Osteoblast (primary cell): ENCODE data around the gene SPOP. TPM values are rescaled to one million over a fixed set of nuclear protein-coding genes. Genes with fewer than 3 reads are reported as not detected.

ENCODE experiments used
- DNase-seq: peaks from one replicate; pipeline ENCODE4 v3.0.0; 2011; ENCODE audit warnings: low spot score, mixed read lengths; ENCODE audit not compliant: insufficient read length; ENCODE audit errors: missing footprints
- H2AFZ ChIP-seq: 2 replicates; pipeline ENCODE4 v1.6.0; 2011; ENCODE audit warnings: mild to moderate bottlenecking, low read length
- H3K27ac ChIP-seq: 2 replicates; pipeline ENCODE4 v1.5.1; 2011; ENCODE audit warnings: mild to moderate bottlenecking, low read depth, low read length, moderate library complexity
- H3K27me3 ChIP-seq: 2 replicates; pipeline ENCODE4 v1.6.0; 2012; ENCODE audit warnings: mild to moderate bottlenecking, control low read depth, inconsistent platforms, low read length, moderate library complexity; ENCODE audit not compliant: insufficient read depth
- H3K36me3 ChIP-seq: 2 replicates; pipeline ENCODE4 v1.5.1; 2011; ENCODE audit warnings: mild to moderate bottlenecking, low read length, control low read depth, moderate library complexity; ENCODE audit not compliant: insufficient read depth
- H3K4me1 ChIP-seq: 2 replicates; pipeline ENCODE4 v1.5.1; 2011; ENCODE audit warnings: mild to moderate bottlenecking, low read length, control low read depth, moderate library complexity; ENCODE audit not compliant: insufficient read depth
- H3K4me2 ChIP-seq: 2 replicates; pipeline ENCODE4 v1.6.0; 2011; ENCODE audit warnings: mild to moderate bottlenecking, low read length; ENCODE audit not compliant: insufficient read depth
- H3K4me3 ChIP-seq: fragments of 200-600 bp; sonication (generic); 3 replicates; pipeline ENCODE4 v1.5.1; 2012; ENCODE audit warnings: mild to moderate bottlenecking, low read length, inconsistent platforms; ENCODE audit not compliant: insufficient read depth
- H3K79me2 ChIP-seq: 2 replicates; pipeline ENCODE4 v1.6.0; 2012; ENCODE audit warnings: mild to moderate bottlenecking, low read length, control low read depth, inconsistent platforms; ENCODE audit not compliant: insufficient read depth
- H3K9me3 ChIP-seq: 2 replicates; pipeline ENCODE4 v1.5.1; 2011; ENCODE audit warnings: low read depth, low read length, control low read depth
- H4K20me1 ChIP-seq: 2 replicates; pipeline ENCODE4 v1.6.0; 2012; ENCODE audit warnings: mild to moderate bottlenecking, low read length, control low read depth; ENCODE audit not compliant: insufficient read depth
- total RNA-seq: library from RNA; depleted of rRNA; stranded (reverse); fragments of >200 nt; gene quantifications from 2 replicates; pipeline ENCODE4 v1.2.3, GENCODE V29; 2012
- TF ChIP-seq, protein P1 (sequence below): IDR thresholded peaks from 2 replicates; pipeline ENCODE4 v1.5.1; 2011; ENCODE audit warnings: mild to moderate bottlenecking, low read depth, low read length, moderate library complexity; ENCODE audit errors: extremely low read depth

Gene SPOP
- total RNA-seq, 1 donor = 55.7 TPM

DNA sequence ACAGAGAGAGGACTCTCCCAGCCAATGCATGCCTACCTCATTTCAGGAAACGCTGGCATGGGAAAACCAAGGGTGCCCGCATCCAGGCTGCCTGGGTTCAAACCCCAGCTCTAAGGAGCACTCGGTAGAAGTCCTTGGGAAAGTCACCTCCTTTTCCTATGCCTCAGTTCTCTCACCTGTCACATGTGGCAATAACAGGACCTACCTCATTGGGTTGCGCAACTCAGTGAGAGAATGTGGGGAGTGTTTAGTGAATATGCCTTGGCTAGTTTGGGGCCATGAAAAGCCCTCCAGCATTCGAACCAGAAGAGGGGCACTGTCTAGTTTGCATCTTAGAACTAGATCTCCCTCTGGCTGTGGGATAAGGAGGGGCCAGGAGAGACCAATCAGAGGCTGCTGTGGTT, 111.2 kb downstream of the SPOP start:
- Histone ChIP-seq H3K4me3 (no peak overlapping the region), H4K20me1 (no peaks in the 10 kb centered on the region), H3K79me2 (no peaks in the 10 kb centered on the region), H3K9me3 (no peaks in the 10 kb centered on the region), H3K27me3 (peaks cover 15% of the 10 kb centered on the region), H3K4me2 (no peak overlapping the region), H3K36me3 (no peaks in the 10 kb centered on the region), H3K4me1 (peaks cover 7% of the 10 kb centered on the region), H2AFZ (no peak overlapping the region), H3K27ac (no peak overlapping the region)
- TF ChIP-seq, protein P1, sequence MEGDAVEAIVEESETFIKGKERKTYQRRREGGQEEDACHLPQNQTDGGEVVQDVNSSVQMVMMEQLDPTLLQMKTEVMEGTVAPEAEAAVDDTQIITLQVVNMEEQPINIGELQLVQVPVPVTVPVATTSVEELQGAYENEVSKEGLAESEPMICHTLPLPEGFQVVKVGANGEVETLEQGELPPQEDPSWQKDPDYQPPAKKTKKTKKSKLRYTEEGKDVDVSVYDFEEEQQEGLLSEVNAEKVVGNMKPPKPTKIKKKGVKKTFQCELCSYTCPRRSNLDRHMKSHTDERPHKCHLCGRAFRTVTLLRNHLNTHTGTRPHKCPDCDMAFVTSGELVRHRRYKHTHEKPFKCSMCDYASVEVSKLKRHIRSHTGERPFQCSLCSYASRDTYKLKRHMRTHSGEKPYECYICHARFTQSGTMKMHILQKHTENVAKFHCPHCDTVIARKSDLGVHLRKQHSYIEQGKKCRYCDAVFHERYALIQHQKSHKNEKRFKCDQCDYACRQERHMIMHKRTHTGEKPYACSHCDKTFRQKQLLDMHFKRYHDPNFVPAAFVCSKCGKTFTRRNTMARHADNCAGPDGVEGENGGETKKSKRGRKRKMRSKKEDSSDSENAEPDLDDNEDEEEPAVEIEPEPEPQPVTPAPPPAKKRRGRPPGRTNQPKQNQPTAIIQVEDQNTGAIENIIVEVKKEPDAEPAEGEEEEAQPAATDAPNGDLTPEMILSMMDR = no peak
- no peak for DNase-seq

DNA sequence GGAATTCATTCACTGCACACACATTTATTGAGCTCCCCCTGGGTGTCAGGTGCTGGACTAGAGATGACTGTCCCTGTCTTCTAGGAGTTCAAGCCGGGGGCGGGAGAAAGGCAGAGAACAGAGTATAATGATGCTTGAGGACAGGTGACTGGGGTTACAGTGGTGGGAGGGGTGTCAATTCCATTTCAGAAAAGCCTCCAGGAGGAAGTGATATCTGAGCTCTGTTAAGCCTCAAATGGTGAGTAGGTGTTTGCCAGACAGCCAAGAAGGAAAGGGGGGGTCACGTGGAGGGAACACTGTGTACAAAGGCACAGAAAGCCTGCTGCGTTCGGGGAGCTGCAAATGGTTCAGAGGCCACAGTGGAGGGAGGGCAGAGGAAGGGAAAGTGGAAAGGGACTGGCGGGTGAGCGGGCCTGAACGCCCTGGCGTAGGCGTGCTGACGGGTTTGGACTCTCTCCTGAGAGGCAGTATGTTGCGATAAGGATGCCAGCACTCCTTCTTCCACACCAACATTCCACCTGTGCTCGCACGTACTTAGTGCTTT, 111.9 kb downstream of the SPOP start:
- no peak overlapping the region for H3K4me3 ChIP-seq
- no peaks in the 10 kb centered on the region for H3K36me3 ChIP-seq
- no peaks in the 10 kb centered on the region for H4K20me1 ChIP-seq
- peak overlapping the region; percentile 38 for H3K4me2 ChIP-seq
- H2AFZ ChIP-seq = peak overlapping the region; percentile 65
- peaks cover 7% of the 10 kb centered on the region for H3K4me1 ChIP-seq
- no peaks in the 10 kb centered on the region for H3K79me2 ChIP-seq
- peak; percentile 39 for DNase-seq
- H3K9me3 ChIP-seq = no peaks in the 10 kb centered on the region
- H3K27ac ChIP-seq = no peak overlapping the region
- TF ChIP-seq, protein P1 = no peak
- H3K27me3 ChIP-seq = peaks cover 14% of the 10 kb centered on the region

DNA sequence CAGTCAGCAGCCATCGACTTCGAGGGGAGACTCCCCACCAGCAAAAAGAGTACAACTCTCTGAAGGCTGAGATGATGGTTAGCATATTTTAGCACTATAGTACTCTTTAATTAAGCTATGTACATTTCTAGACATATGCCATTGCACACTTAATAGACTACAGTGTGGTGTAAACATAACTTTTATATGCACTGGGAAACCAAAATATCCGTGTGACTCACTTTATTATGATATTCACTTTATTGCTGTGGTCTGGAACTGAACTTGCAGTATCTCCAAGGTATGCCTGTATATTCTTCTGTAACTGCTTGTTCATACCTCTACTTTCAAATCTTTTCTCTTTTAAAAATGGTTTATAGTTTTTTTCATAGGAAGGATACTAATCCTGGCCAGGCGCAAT, 113.3 kb downstream of the SPOP start:
- H3K9me3 ChIP-seq = no peaks in the 10 kb centered on the region
- H3K27me3 ChIP-seq = peaks cover 10% of the 10 kb centered on the region
- no peak overlapping the region for H3K4me2 ChIP-seq
- TF ChIP-seq, protein P1 = no peak
- no peak overlapping the region for H3K4me3 ChIP-seq
- DNase-seq = no peak
- no peak overlapping the region for H2AFZ ChIP-seq
- no peaks in the 10 kb centered on the region for H3K79me2 ChIP-seq
- H3K36me3 ChIP-seq = no peaks in the 10 kb centered on the region
- no peak overlapping the region for H3K27ac ChIP-seq
- peaks cover 7% of the 10 kb centered on the region for H3K4me1 ChIP-seq
- no peaks in the 10 kb centered on the region for H4K20me1 ChIP-seq

DNA sequence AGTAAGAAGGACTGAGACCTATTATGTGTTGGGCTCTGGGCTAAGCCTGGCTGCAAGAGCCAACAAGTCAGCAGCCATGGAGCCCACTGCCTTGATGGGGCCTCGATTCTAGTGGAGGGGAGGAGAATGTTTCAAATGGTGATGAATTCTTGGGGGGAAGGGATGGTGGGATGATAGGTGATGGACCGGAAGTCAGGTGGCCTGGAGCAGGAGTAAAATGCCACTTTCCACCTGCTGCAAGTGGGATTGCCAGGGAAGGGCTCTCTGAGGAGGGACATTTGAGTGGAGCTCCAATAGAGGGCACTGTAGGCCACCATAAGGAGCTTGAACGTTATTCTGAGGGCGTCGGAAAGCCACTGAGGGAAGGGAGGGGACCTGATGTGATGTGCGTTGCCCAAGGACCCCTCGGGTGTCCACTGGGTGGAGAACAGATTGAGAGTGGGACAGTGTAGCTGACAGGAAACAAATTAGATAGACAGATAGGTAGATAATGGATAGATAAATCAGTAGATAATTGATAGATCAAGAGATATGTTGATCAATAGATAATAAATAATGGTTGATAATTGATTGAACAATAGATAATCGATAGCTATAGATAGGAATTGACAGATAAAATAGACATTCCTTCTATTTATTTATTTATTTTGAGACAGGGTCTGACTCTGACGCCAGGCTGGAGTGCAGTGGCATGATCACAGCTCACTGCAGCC, 120.4 kb downstream of the SPOP start:
- Histone ChIP-seq H3K9me3 (no peaks in the 10 kb centered on the region), H3K27me3 (no peaks in the 10 kb centered on the region), H3K4me3 (no peak overlapping the region), H3K79me2 (no peaks in the 10 kb centered on the region), H3K36me3 (no peaks in the 10 kb centered on the region), H3K4me2 (no peak overlapping the region), H2AFZ (no peak overlapping the region), H3K27ac (no peak overlapping the region), H4K20me1 (peaks cover 4% of the 10 kb centered on the region), H3K4me1 (peaks cover 4% of the 10 kb centered on the region)
- TF ChIP-seq, protein P1 = peak; percentile 76
- DNase-seq = peak; percentile 52
